ENCODE measurements around the gene MPV17L2.

DNA sequence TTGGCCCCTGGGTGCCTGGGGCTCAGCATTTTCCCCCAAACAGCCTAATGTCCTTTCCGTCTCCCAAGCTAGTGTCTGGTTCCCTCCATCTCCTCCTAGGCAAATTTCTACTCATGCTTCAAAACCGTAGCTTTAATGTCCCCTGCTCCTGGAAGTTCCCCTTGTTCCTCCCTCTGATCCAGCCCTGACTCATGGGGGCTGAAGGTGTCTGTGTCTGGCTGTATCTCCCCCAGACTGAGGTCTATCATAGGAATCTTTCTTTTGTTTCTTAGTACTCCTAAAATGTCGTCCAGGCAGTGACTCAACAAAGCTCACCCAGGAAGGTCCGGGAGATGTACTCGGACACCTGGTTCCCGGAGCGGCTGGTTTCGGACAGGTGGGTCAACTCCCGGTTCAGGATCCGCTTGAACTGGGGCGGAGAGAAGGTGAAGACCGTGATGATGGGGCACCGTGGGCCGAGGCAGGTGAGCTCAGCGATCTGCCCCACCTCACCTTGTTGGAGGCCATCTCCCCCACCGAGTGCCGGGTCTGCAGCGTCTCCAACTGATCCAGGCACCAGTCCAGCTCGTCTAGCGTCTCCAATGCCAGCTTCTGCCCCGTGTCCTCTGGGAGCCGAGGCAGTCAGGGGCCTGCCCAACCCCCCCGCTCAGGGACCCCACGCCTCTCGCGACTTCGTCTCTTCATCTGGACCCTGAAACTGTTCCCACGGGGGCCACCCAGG is 27.1 kb downstream of the MPV17L2 start:
- TF ChIP-seq YY1 (IDR thresholded peaks at IDR 0.05), result no peak
- TF ChIP-seq, protein P1, sequence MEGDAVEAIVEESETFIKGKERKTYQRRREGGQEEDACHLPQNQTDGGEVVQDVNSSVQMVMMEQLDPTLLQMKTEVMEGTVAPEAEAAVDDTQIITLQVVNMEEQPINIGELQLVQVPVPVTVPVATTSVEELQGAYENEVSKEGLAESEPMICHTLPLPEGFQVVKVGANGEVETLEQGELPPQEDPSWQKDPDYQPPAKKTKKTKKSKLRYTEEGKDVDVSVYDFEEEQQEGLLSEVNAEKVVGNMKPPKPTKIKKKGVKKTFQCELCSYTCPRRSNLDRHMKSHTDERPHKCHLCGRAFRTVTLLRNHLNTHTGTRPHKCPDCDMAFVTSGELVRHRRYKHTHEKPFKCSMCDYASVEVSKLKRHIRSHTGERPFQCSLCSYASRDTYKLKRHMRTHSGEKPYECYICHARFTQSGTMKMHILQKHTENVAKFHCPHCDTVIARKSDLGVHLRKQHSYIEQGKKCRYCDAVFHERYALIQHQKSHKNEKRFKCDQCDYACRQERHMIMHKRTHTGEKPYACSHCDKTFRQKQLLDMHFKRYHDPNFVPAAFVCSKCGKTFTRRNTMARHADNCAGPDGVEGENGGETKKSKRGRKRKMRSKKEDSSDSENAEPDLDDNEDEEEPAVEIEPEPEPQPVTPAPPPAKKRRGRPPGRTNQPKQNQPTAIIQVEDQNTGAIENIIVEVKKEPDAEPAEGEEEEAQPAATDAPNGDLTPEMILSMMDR (IDR thresholded peaks at IDR 0.05; ENCODE audit: low read depth, low read length, missing input control), result no peak
- TF ChIP-seq SP1 (IDR thresholded peaks at IDR 0.05), result no peak
- TF ChIP-seq RAD21 (IDR thresholded peaks at IDR 0.05), result no peak
- TF ChIP-seq, protein P2, sequence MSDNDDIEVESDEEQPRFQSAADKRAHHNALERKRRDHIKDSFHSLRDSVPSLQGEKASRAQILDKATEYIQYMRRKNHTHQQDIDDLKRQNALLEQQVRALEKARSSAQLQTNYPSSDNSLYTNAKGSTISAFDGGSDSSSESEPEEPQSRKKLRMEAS (IDR thresholded peaks at IDR 0.05), result no peak
- TF ChIP-seq, protein P3, sequence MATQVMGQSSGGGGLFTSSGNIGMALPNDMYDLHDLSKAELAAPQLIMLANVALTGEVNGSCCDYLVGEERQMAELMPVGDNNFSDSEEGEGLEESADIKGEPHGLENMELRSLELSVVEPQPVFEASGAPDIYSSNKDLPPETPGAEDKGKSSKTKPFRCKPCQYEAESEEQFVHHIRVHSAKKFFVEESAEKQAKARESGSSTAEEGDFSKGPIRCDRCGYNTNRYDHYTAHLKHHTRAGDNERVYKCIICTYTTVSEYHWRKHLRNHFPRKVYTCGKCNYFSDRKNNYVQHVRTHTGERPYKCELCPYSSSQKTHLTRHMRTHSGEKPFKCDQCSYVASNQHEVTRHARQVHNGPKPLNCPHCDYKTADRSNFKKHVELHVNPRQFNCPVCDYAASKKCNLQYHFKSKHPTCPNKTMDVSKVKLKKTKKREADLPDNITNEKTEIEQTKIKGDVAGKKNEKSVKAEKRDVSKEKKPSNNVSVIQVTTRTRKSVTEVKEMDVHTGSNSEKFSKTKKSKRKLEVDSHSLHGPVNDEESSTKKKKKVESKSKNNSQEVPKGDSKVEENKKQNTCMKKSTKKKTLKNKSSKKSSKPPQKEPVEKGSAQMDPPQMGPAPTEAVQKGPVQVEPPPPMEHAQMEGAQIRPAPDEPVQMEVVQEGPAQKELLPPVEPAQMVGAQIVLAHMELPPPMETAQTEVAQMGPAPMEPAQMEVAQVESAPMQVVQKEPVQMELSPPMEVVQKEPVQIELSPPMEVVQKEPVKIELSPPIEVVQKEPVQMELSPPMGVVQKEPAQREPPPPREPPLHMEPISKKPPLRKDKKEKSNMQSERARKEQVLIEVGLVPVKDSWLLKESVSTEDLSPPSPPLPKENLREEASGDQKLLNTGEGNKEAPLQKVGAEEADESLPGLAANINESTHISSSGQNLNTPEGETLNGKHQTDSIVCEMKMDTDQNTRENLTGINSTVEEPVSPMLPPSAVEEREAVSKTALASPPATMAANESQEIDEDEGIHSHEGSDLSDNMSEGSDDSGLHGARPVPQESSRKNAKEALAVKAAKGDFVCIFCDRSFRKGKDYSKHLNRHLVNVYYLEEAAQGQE (IDR thresholded peaks at IDR 0.05), result no peak
- no peak for TF ChIP-seq TAF1 (conservative IDR thresholded peaks at IDR 0.05)
- TF ChIP-seq EGR1 (IDR thresholded peaks at IDR 0.05; ENCODE audit: low read depth in 2 of 2), result no peak
- TF ChIP-seq FOXA1 (IDR thresholded peaks at IDR 0.05), result no peak
- no peak for TF ChIP-seq RXRA (IDR thresholded peaks at IDR 0.05)
